PC-9 (cell line): ENCODE measurements around the gene POC5.

Source experiments
- EZH2 ChIP-seq: fragments of 200-600 bp; sonication (generic); IDR thresholded peaks from 2 replicates; pipeline ENCODE4 v1.8.0; 2017; ENCODE audit warnings: antibody characterized with exemption, low read depth
- TF ChIP-seq, protein P1 (sequence below): fragments of 200-600 bp; sonication (generic); conservative IDR thresholded peaks from 2 replicates; pipeline ENCODE4 v1.6.1; 2017; ENCODE audit warnings: mixed run types, antibody characterized with exemption, mild to moderate bottlenecking, moderate library complexity

- TF ChIP-seq, protein P1, sequence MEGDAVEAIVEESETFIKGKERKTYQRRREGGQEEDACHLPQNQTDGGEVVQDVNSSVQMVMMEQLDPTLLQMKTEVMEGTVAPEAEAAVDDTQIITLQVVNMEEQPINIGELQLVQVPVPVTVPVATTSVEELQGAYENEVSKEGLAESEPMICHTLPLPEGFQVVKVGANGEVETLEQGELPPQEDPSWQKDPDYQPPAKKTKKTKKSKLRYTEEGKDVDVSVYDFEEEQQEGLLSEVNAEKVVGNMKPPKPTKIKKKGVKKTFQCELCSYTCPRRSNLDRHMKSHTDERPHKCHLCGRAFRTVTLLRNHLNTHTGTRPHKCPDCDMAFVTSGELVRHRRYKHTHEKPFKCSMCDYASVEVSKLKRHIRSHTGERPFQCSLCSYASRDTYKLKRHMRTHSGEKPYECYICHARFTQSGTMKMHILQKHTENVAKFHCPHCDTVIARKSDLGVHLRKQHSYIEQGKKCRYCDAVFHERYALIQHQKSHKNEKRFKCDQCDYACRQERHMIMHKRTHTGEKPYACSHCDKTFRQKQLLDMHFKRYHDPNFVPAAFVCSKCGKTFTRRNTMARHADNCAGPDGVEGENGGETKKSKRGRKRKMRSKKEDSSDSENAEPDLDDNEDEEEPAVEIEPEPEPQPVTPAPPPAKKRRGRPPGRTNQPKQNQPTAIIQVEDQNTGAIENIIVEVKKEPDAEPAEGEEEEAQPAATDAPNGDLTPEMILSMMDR, result no peak
- TF ChIP-seq EZH2, result no peak
Observed at GRCh38 chr5:75710637-75711036, 6.6 kb downstream of the POC5 start.
